DOHH2 (cell line): ENCODE measurements around the gene ZNF205.

Experiments used
- H3F3A ChIP-seq: fragments of 200-600 bp; sonication (generic), shearing (Covaris generic); 2 replicates; pipeline ENCODE4 v1.6.0; 2016; ENCODE audit warnings: antibody characterized with exemption, mild to moderate bottlenecking; ENCODE audit not compliant: control insufficient read depth, insufficient read depth
- H3K27ac ChIP-seq: fragments of 200-600 bp; sonication (generic); 2 replicates; pipeline ENCODE4 v1.5.1; 2014; ENCODE audit warnings: low read depth, mild to moderate bottlenecking, low read length, moderate library complexity
- H3K27me3 ChIP-seq: fragments of 200-600 bp; sonication (generic); 2 replicates; pipeline ENCODE4 v1.6.1; 2014; ENCODE audit warnings: mild to moderate bottlenecking, low read length, mixed read lengths; ENCODE audit not compliant: control insufficient read depth
- H3K36me3 ChIP-seq: fragments of 200-600 bp; sonication (generic); 2 replicates; pipeline ENCODE4 v1.6.1; 2014; ENCODE audit warnings: mild to moderate bottlenecking, low read length, moderate library complexity, mixed read lengths; ENCODE audit not compliant: control insufficient read depth
- H3K4me1 ChIP-seq: fragments of 200-600 bp; sonication (generic); 2 replicates; pipeline ENCODE4 v1.6.1; 2014; ENCODE audit warnings: mild to moderate bottlenecking, low read length, mixed read lengths; ENCODE audit not compliant: control insufficient read depth
- H3K4me2 ChIP-seq: fragments of 200-600 bp; sonication (generic); 2 replicates; pipeline ENCODE4 v1.6.0; 2014; ENCODE audit warnings: mild to moderate bottlenecking, low read length, moderate library complexity
- H3K4me3 ChIP-seq: fragments of 200-600 bp; sonication (generic); 2 replicates; pipeline ENCODE4 v1.5.1; 2014; ENCODE audit warnings: mild to moderate bottlenecking, low read length, mixed read lengths
- H3K79me2 ChIP-seq: fragments of 200-600 bp; sonication (generic); 2 replicates; pipeline ENCODE4 v1.6.1; 2014; ENCODE audit warnings: mild to moderate bottlenecking, low read length, mixed read lengths; ENCODE audit not compliant: control insufficient read depth
- H3K9me2 ChIP-seq: fragments of 200-600 bp; sonication (generic); replicated peaks from 2 replicates; pipeline ENCODE4 v1.6.1; 2014; ENCODE audit warnings: mild to moderate bottlenecking, low read length, mixed read lengths; ENCODE audit not compliant: control insufficient read depth
- H3K9me3 ChIP-seq: fragments of 200-600 bp; sonication (generic); 2 replicates; pipeline ENCODE4 v1.6.1; 2014; ENCODE audit warnings: antibody characterized with exemption, low read length, mixed read lengths; ENCODE audit not compliant: control insufficient read depth, insufficient read depth
- H4K20me1 ChIP-seq: fragments of 200-600 bp; sonication (generic); 2 replicates; pipeline ENCODE4 v1.6.0; 2014; ENCODE audit warnings: low read depth, mild to moderate bottlenecking, antibody characterized with exemption, low read length, moderate library complexity; ENCODE audit not compliant: control insufficient read depth, insufficient read depth
- CTCF ChIP-seq: fragments of 200-600 bp; sonication (generic); IDR thresholded peaks from one replicate; pipeline ENCODE4 v1.5.1; 2014; ENCODE audit warnings: antibody characterized with exemption, mild to moderate bottlenecking, low read depth, low read length; ENCODE audit not compliant: poor library complexity, severe bottlenecking
- EZH2phosphoT487 ChIP-seq: fragments of 200-600 bp; sonication (generic); IDR thresholded peaks from 2 replicates; pipeline ENCODE4 v1.6.1; 2017; ENCODE audit warnings: borderline replicate concordance, mild to moderate bottlenecking, antibody characterized with exemption, low read length, moderate library complexity, mixed read lengths

Gene ZNF205

GRCh38 chr16:3097266-3097665, 15.1 kb upstream of the ZNF205 start:
- Histone ChIP-seq H3K9me3 (no peaks in the 10 kb centered on the region), H3K27ac (no peak overlapping the region), H3K27me3 (peaks cover 3% of the 10 kb centered on the region; the same call in 1 of the 2 replicates), H3K4me1 (peaks cover 44% of the 10 kb centered on the region), H3K4me2 (no peak overlapping the region), H3K36me3 (no peaks in the 10 kb centered on the region), H3F3A (no peaks in the 10 kb centered on the region), H3K9me2 (no peaks in the 10 kb centered on the region), H3K79me2 (no peaks in the 10 kb centered on the region), H3K4me3 (no peak overlapping the region), H4K20me1 (no peaks in the 10 kb centered on the region)
- TF ChIP-seq CTCF (no peak), EZH2phosphoT487 (no peak)

GRCh38 chr16:3098459-3099394, 13.7 kb upstream of the ZNF205 start, which contains the start of gene ZSCAN10:
TSS of gene ZSCAN10 (minus strand) at chr16:3099294. CDS start at chr16:3092937, 6,357 bp downstream.
- H4K20me1 ChIP-seq: no peaks in the 10 kb centered on the region
- H3K27ac ChIP-seq: no peak within 1 kb of the TSS
- no peaks in the 10 kb centered on the region for H3K9me2 ChIP-seq
- TF ChIP-seq EZH2phosphoT487 (no peak), CTCF (no peak)
- H3K4me1 ChIP-seq: peaks cover 34% of the 10 kb centered on the region
- no peaks in the 10 kb centered on the region for H3K36me3 ChIP-seq
- no peaks in the 10 kb centered on the region for H3K79me2 ChIP-seq
- peaks cover 5% of the 10 kb centered on the region; the same call in 1 of the 2 replicates for H3F3A ChIP-seq
- H3K4me3 ChIP-seq: peak within 1 kb of the TSS; percentile 64
- H3K27me3 ChIP-seq: peaks cover 3% of the 10 kb centered on the region; the same call in 1 of the 2 replicates
- H3K4me2 ChIP-seq: peak within 1 kb of the TSS; percentile 84
- no peaks in the 10 kb centered on the region for H3K9me3 ChIP-seq

- Histone ChIP-seq H3K79me2 (no peaks in the 10 kb centered on the region), H3K27me3 (peaks cover 3% of the 10 kb centered on the region; the same call in 1 of the 2 replicates), H3K4me1 (peaks cover 33% of the 10 kb centered on the region), H3F3A (peaks cover 5% of the 10 kb centered on the region; the same call in 1 of the 2 replicates), H3K4me3 (peak overlapping the region; percentile 64), H3K36me3 (no peaks in the 10 kb centered on the region), H3K9me3 (no peaks in the 10 kb centered on the region), H3K9me2 (no peaks in the 10 kb centered on the region), H3K4me2 (peak overlapping the region; percentile 84; the same call in 1 of the 2 replicates), H3K27ac (no peak overlapping the region), H4K20me1 (no peaks in the 10 kb centered on the region)
- TF ChIP-seq CTCF (no peak), EZH2phosphoT487 (no peak)
Observed at GRCh38 chr16:3099395-3099731, 13.0 kb upstream of the ZNF205 start.
